Measurements from ENCODE around the gene MPO. TPM values are rescaled to one million over a fixed set of nuclear protein-coding genes. Genes with fewer than 3 reads are reported as not detected.

Gene MPO
- total and polyA plus RNA-seq, 9 of the 15 experiments (the other 6 are each of a cell fraction or from before 2014, with no cell fraction given) = 0.04 to 0.47 (median 0.39) TPM; not detected in 6

DNA sequence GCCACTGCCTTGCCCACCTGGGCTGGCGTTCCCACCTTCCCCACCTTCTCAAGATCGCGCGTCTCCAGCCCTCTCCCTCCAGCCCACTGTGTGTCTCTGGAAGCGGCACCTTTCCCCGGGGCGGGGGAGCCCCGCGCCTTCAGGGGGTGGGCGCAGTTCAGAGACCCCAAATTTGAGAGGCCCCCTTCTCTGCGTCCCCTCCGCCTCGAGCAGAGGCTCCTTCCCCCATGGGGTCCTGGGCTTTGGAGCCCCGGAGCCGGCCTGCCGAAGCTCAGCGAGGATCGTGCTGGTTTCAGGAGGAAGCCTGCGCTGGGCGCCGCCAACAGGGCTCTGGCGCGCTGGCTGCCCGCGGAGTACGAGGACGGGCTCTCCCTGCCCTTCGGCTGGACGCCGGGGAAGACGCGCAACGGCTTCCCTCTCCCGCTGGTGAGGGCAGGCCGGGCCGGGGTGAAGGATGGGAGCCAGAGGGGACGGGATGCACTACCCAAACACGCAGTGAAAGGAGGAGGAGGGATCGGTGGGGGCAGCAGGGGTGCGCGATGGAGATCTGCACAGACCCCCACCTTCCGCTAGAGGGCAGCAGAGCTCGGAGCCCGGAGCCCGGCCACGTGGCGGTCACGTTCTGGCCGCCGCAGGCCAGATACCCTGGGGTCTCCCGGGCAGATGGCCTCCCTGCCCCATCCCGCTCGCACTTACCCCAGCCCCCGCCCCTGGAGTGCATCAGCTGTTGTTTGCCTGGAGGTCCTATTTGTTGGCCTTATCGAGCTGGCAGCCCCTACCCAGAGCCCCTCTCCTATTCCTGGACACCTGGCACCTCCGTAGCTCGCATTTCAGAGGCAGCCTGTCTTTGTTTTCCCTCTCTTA is 31.2 kb downstream of the MPO start (continued):
- no peak for TF ChIP-seq ASH1L (IDR thresholded peaks at IDR 0.05; ENCODE audit: borderline replicate concordance, low read depth, partially characterized antibody)
- TF ChIP-seq ZNF696 (CRISPR knock-in tag; conservative IDR thresholded peaks at IDR 0.05) = no peak
- TF ChIP-seq, protein P1, sequence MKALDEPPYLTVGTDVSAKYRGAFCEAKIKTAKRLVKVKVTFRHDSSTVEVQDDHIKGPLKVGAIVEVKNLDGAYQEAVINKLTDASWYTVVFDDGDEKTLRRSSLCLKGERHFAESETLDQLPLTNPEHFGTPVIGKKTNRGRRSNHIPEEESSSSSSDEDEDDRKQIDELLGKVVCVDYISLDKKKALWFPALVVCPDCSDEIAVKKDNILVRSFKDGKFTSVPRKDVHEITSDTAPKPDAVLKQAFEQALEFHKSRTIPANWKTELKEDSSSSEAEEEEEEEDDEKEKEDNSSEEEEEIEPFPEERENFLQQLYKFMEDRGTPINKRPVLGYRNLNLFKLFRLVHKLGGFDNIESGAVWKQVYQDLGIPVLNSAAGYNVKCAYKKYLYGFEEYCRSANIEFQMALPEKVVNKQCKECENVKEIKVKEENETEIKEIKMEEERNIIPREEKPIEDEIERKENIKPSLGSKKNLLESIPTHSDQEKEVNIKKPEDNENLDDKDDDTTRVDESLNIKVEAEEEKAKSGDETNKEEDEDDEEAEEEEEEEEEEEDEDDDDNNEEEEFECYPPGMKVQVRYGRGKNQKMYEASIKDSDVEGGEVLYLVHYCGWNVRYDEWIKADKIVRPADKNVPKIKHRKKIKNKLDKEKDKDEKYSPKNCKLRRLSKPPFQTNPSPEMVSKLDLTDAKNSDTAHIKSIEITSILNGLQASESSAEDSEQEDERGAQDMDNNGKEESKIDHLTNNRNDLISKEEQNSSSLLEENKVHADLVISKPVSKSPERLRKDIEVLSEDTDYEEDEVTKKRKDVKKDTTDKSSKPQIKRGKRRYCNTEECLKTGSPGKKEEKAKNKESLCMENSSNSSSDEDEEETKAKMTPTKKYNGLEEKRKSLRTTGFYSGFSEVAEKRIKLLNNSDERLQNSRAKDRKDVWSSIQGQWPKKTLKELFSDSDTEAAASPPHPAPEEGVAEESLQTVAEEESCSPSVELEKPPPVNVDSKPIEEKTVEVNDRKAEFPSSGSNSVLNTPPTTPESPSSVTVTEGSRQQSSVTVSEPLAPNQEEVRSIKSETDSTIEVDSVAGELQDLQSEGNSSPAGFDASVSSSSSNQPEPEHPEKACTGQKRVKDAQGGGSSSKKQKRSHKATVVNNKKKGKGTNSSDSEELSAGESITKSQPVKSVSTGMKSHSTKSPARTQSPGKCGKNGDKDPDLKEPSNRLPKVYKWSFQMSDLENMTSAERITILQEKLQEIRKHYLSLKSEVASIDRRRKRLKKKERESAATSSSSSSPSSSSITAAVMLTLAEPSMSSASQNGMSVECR (CRISPR knock-in tag; IDR thresholded peaks at IDR 0.05) = no peak; the same call in 1 of the 2 replicates
- no peak for TF ChIP-seq ZSCAN32 (CRISPR knock-in tag; IDR thresholded peaks at IDR 0.05)
- TF ChIP-seq NELFE (IDR thresholded peaks at IDR 0.05; ENCODE audit: insufficient read depth, insufficient read length) = no peak
- TF ChIP-seq, protein P2, sequence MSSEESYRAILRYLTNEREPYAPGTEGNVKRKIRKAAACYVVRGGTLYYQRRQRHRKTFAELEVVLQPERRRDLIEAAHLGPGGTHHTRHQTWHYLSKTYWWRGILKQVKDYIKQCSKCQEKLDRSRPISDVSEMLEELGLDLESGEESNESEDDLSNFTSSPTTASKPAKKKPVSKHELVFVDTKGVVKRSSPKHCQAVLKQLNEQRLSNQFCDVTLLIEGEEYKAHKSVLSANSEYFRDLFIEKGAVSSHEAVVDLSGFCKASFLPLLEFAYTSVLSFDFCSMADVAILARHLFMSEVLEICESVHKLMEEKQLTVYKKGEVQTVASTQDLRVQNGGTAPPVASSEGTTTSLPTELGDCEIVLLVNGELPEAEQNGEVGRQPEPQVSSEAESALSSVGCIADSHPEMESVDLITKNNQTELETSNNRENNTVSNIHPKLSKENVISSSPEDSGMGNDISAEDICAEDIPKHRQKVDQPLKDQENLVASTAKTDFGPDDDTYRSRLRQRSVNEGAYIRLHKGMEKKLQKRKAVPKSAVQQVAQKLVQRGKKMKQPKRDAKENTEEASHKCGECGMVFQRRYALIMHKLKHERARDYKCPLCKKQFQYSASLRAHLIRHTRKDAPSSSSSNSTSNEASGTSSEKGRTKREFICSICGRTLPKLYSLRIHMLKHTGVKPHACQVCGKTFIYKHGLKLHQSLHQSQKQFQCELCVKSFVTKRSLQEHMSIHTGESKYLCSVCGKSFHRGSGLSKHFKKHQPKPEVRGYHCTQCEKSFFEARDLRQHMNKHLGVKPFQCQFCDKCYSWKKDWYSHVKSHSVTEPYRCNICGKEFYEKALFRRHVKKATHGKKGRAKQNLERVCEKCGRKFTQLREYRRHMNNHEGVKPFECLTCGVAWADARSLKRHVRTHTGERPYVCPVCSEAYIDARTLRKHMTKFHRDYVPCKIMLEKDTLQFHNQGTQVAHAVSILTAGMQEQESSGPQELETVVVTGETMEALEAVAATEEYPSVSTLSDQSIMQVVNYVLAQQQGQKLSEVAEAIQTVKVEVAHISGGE (CRISPR knock-in tag; IDR thresholded peaks at IDR 0.05) = no peak
- TF ChIP-seq POLR2AphosphoS2 (IDR thresholded peaks at IDR 0.05; ENCODE audit: low read length) = no peak
- TF ChIP-seq NCOA4 (IDR thresholded peaks at IDR 0.05; ENCODE audit: partially characterized antibody) = no peak
- peak; percentile 72; the same call in 1 of the 2 replicates for TF ChIP-seq CBFB (CRISPR knock-in tag; IDR thresholded peaks at IDR 0.05)
- no peak for TF ChIP-seq PPARD (CRISPR knock-in tag; IDR thresholded peaks at IDR 0.05)
- no peak for TF ChIP-seq ADNP (tag; IDR thresholded peaks at IDR 0.05)
- no peak for TF ChIP-seq EZH2 (IDR thresholded peaks at IDR 0.05; ENCODE audit: borderline replicate concordance, low read depth, low read length)
- TF ChIP-seq, protein P3, sequence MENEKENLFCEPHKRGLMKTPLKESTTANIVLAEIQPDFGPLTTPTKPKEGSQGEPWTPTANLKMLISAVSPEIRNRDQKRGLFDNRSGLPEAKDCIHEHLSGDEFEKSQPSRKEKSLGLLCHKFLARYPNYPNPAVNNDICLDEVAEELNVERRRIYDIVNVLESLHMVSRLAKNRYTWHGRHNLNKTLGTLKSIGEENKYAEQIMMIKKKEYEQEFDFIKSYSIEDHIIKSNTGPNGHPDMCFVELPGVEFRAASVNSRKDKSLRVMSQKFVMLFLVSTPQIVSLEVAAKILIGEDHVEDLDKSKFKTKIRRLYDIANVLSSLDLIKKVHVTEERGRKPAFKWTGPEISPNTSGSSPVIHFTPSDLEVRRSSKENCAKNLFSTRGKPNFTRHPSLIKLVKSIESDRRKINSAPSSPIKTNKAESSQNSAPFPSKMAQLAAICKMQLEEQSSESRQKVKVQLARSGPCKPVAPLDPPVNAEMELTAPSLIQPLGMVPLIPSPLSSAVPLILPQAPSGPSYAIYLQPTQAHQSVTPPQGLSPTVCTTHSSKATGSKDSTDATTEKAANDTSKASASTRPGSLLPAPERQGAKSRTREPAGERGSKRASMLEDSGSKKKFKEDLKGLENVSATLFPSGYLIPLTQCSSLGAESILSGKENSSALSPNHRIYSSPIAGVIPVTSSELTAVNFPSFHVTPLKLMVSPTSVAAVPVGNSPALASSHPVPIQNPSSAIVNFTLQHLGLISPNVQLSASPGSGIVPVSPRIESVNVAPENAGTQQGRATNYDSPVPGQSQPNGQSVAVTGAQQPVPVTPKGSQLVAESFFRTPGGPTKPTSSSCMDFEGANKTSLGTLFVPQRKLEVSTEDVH (IDR thresholded peaks at IDR 0.05; ENCODE audit: low read depth, partially characterized antibody) = no peak
- no peak for TF ChIP-seq ZKSCAN8 (CRISPR knock-in tag; IDR thresholded peaks at IDR 0.05)
- TF ChIP-seq YBX1 (IDR thresholded peaks at IDR 0.05) = no peak
- TF ChIP-seq SMARCB1 (IDR thresholded peaks at IDR 0.05; ENCODE audit: insufficient read length, low read depth) = no peak
- TF ChIP-seq PHTF2 (CRISPR knock-in tag; IDR thresholded peaks at IDR 0.05) = no peak
